GM21390 (cell line): ENCODE measurements around the gene CIB4.

Experiments
- ATAC-seq: cut with Tn5 transposase; IDR thresholded peaks from one replicate; pipeline ENCODE4 v1.9.1; 2021; ENCODE audit not compliant: unreplicated experiment

CIB4 gene

GRCh38 chr2:26644188-26644835, 3.1 kb upstream of the CIB4 start:
- ATAC-seq: no peak

- ATAC-seq: no peak
Observed at GRCh38 chr2:26642429-26642828, 1.3 kb upstream of the CIB4 start.

GRCh38 chr2:26640331-26640745, 828 bp downstream of the CIB4 start:
- ATAC-seq: no peak

GRCh38 chr2:26639685-26640243, 1.4 kb downstream of the CIB4 start:
- no peak for ATAC-seq

GRCh38 chr2:26637811-26638310, 3.3 kb downstream of the CIB4 start:
- no peak for ATAC-seq

- no peak for ATAC-seq
Observed at GRCh38 chr2:26636935-26637334, 4.2 kb downstream of the CIB4 start.

GRCh38 chr2:26635401-26635800, 5.8 kb downstream of the CIB4 start:
- no peak for ATAC-seq

GRCh38 chr2:26634636-26635230, 6.4 kb downstream of the CIB4 start:
- no peak for ATAC-seq

- ATAC-seq: no peak
Observed at GRCh38 chr2:26633993-26634595, 7.1 kb downstream of the CIB4 start.

- no peak for ATAC-seq
Observed at GRCh38 chr2:26633351-26633945, 7.7 kb downstream of the CIB4 start.

GRCh38 chr2:26632624-26633185, 8.5 kb downstream of the CIB4 start:
- ATAC-seq: no peak

- ATAC-seq: no peak
Observed at GRCh38 chr2:26631401-26632170, 9.6 kb downstream of the CIB4 start.

- no peak for ATAC-seq
Observed at GRCh38 chr2:26630669-26631360, 10.4 kb downstream of the CIB4 start.

- ATAC-seq: no peak
Observed at GRCh38 chr2:26630235-26630634, 10.9 kb downstream of the CIB4 start.

- no peak for ATAC-seq
Observed at GRCh38 chr2:26629751-26630150, 11.4 kb downstream of the CIB4 start.

- ATAC-seq: no peak
Observed at GRCh38 chr2:26629346-26629630, 11.9 kb downstream of the CIB4 start.

GRCh38 chr2:26628561-26629345, 12.4 kb downstream of the CIB4 start:
- ATAC-seq: no peak

- no peak for ATAC-seq
Observed at GRCh38 chr2:26627350-26628105, 13.6 kb downstream of the CIB4 start.

- no peak for ATAC-seq
Observed at GRCh38 chr2:26626606-26627005, 14.6 kb downstream of the CIB4 start.
